Measurements from ENCODE around the gene RMND5B.

GRCh38 chr5:178137991-178138390 is 7.2 kb downstream of the RMND5B start:
- TF ChIP-seq, protein P1, sequence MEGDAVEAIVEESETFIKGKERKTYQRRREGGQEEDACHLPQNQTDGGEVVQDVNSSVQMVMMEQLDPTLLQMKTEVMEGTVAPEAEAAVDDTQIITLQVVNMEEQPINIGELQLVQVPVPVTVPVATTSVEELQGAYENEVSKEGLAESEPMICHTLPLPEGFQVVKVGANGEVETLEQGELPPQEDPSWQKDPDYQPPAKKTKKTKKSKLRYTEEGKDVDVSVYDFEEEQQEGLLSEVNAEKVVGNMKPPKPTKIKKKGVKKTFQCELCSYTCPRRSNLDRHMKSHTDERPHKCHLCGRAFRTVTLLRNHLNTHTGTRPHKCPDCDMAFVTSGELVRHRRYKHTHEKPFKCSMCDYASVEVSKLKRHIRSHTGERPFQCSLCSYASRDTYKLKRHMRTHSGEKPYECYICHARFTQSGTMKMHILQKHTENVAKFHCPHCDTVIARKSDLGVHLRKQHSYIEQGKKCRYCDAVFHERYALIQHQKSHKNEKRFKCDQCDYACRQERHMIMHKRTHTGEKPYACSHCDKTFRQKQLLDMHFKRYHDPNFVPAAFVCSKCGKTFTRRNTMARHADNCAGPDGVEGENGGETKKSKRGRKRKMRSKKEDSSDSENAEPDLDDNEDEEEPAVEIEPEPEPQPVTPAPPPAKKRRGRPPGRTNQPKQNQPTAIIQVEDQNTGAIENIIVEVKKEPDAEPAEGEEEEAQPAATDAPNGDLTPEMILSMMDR (IDR thresholded peaks at IDR 0.05; ENCODE audit: poor library complexity, severe bottlenecking) = no peak
- TF ChIP-seq EP300 (conservative IDR thresholded peaks at IDR 0.05; ENCODE audit: poor library complexity, severe bottlenecking) (no peak), RAD21 (conservative IDR thresholded peaks at IDR 0.05) (no peak), EZH2 (IDR thresholded peaks at IDR 0.05; ENCODE audit: borderline replicate concordance, insufficient read depth, low read length, poor library complexity, severe bottlenecking) (no peak), REST (IDR thresholded peaks at IDR 0.05; ENCODE audit: borderline replicate concordance) (no peak)

Data from neural cell (in vitro differentiated cells).